SK-N-DZ (cell line): Measurements from ENCODE around the gene IFITM10.

ENCODE experiments used
- DNase-seq: peaks from one replicate; pipeline ENCODE4 v3.0.0-alpha.2; 2015; ENCODE audit warnings: low spot score

Gene IFITM10

GRCh38 chr11:1741741-1742140, 8.7 kb downstream of the IFITM10 start:
- DNase-seq, result no peak

DNA sequence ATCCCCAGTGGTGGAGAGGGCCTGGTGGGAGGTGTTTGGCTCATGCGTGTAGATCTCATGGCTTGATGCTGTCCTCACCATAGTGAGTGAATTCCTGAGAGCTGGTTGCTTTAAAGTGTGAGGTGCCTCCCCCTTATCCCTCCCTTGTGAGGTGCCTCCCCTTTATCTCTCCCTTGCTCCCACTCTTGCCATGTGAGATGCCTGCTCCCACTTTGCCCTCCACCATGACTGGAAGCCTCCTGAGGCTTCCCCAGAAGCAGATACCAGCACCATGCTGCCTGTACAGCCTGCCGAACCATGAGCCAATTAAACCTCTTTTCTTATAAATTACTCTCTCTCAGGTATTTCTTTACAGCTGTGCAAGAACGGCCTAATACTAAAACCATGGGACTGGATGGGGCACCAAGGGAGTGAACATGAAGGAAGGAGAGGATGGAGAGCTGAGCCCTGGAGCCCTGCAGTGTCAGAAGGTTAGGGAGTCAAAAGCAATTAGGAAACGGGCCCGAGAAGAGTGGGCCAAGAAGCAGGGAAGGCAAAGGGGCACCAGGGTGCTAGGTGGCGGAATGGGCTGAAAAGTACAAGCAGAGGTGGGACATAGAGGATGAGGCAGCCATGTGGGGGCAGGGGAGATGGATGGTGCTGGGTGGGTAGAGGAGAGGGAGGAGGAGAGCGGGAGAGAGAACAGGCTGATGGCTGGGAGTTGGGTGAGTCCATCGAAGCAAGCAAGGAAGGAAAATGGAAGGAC, 9.4 kb downstream of the IFITM10 start:
- DNase-seq, result no peak

DNA sequence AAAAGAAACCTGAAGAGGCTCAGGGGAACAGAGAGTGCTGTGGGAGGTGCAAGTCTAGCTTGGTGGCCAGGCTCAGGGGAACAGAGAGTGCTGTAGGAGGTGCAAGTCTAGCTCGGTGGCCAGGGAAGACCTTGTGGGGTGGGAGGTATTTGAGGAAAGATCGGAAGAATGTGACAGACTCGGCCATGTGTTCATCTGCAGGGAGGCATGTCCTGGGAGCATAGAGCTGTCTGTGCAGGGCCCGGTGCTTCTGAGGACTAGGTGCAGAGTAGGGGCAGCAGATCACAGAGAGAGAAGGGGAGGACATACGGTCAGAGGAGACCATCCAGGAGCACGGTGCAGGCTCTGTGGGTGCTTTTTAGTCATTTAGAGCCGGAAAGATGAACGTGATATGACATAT, 10.8 kb downstream of the IFITM10 start:
- no peak for DNase-seq

DNA sequence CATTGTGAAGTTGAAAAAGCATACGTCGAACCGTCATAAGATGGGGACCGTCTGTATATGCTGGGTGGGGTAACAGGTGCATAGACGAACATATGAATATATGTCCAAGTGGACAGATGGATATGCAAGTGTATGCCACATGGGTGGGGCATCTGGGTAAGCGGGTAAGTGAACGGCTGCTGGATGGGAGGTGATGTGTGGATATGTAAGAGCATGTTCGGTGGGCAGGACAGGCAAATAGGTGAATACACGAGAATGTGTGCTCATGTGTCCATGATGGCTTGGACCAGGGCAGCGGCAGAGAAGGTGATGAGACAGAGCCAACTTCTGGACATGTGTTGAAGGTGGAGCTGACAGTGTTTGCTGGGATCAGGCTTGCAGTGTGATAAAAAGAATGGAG, 12.0 kb downstream of the IFITM10 start:
- DNase-seq, result no peak

- no peak for DNase-seq
These were observed 13.2 kb downstream of the IFITM10 start for GRCh38 chr11:1737080-1737757.

GRCh38 chr11:1736447-1736992, 13.9 kb downstream of the IFITM10 start:
- DNase-seq, result no peak

DNA sequence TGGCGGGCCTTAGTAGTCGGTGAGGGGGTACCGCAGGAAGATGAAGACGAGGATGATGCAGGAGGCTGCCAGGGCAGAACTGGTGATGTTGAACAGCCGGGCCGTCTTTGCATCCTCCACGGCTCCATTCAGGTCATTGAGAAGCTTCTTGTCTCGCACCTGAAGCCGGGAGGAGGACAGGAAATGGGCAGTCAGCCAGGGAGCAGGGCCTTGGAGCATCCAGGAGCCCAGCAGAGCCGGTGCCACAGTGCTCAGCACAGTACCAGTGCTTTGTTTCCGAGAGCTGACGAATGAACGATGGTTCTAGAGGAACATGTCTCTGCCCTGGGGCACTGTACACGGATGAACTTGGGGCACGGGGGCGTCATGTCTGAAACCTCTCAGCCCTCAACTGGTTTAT, 15.1 kb downstream of the IFITM10 start:
- DNase-seq, result no peak

DNA sequence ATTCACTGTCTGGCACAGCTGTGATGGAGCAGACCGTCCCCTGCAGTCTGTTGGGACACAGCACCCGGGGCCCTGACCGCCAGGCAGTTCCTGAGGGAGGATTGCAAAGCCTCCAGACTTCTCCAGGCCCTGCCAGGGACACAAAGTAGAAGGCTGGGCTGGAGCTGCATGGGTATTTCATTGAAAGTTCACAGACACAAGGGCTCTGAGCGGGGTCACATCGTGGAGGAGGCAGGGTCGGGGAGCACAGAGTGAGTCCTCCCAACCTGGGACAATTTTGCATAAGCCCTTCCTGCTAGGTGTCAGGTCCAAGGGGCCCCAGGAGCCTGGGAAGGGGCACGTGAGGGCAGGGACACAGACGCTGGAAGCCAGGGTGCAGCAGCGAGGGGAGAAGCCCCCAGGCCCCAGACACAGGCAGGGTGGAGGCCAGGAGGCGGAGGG, 15.7 kb downstream of the IFITM10 start:
- DNase-seq, result no peak

DNA sequence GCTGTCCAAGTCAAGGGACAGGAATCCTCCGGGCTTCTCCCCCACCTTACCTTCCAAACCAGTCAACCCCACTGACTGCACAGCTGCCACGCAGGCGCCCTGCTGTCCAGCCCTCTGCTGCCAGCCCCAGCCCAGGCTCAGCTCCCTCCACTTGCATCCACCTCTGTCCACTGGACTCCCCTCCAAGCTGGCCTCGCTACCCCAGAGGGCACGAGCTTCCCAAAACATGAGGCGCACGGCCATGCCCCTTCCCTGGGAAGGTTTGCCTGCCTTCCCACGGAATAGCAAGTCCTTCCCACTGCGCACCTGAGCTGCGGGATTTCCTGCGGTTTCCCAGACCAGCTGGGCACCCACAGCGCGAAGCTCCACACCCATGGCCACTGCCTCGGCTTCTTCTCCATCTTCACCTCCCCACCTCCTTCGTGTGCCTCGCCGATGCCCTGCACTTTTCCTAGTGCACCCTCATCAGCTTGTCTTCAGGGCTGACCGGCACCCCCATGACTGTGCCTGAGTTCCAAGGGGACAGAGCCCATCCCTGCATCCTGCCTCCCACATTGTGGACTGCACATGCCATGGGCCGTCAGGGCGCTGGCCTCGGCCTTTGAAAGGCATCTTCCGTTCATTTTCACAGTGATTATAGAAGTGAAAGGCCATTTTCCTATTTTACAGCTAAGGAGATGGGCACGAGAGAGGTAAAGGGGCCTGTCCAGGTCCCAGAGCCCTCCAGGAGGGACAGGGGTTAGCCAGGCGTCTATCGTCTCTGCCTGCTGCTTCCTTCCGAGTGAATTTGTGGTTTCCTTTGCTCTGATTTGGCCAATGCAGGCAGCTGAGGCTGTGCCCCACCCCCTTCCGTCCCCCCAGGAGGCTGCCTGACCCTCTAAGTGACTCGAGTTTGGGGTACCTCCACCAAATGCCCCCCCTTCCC, 16.4 kb downstream of the IFITM10 start:
- DNase-seq, result no peak

GRCh38 chr11:1733009-1733715, 17.2 kb downstream of the IFITM10 start:
- no peak for DNase-seq

- DNase-seq, result no peak
These were observed 17.9 kb downstream of the IFITM10 start for GRCh38 chr11:1732418-1733008.

GRCh38 chr11:1731451-1732059, 18.8 kb downstream of the IFITM10 start:
- no peak for DNase-seq

GRCh38 chr11:1730059-1730629, 20.3 kb downstream of the IFITM10 start:
- DNase-seq, result no peak

DNA sequence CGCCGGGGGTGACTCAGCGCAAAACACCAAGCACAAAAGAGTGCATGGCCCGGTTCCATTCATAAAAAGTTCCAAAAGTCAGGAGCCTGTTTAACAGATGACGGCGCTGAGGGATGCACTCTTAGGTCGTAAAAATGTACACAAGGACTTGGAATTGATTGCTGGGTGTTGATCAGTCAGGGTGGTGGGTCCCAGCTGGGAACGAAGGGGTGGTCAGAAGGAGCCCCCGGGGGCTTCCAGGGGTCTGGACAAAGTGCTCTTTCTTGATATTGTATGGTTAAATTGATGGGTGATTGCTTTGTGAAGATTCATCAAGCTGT, 20.7 kb downstream of the IFITM10 start:
- DNase-seq, result no peak

- DNase-seq, result no peak
These were observed 21.3 kb downstream of the IFITM10 start for GRCh38 chr11:1728931-1729691.

- no peak for DNase-seq
These were observed 22.1 kb downstream of the IFITM10 start for GRCh38 chr11:1728301-1728700.

- no peak for DNase-seq
These were observed 22.5 kb downstream of the IFITM10 start for GRCh38 chr11:1727861-1728260.

DNA sequence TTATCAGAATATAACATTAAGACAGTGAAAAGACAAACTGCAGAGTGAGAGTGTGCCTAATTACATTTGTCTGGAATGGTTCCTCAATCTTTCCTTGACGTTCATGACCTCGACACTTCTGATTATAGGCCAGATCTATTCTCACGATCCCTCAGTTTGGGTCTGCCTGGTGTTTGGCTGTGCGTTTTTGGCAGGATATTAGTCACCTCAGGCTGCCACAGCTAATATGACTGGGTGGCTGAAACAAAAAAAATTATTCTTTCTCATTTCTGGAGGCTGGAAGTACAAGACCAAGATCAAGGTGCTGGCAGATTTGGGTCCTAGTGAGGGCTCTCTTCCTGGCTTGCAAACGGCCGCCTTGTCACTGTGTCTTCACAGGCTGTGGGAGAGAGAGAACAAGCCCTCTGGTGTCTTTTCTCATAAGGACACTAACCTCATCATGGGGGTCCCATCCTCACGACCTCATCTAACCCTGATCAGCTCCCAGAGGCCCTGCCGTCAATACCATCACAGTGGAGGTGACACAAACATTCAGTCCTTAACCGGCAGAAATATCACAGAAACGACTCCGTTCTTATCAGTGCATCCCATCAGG, 23.2 kb downstream of the IFITM10 start:
- DNase-seq, result no peak

DNA sequence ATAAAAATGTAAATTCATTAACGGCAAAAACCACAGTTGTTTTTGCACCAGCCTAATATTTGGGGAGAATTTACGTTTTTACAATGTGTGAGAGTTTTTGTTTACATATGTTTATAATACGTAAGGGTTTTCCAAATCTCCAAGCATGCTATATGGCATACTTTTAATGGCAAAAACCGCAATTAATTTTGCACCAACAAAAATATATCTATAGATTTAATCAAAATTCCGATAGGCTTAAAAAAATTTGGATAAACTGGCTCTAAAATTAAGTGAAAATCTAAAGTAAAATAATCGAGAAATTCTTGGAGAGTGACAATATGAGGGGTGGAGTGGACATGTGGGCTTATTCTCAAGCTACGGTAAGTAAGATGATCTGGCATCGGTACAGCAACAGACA, 30.6 kb downstream of the IFITM10 start:
- no peak for DNase-seq
